ENCODE data around the gene FUOM. TPM values are rescaled to one million over a fixed set of nuclear protein-coding genes. Genes with fewer than 3 reads are reported as not detected.

Gene FUOM
- total and polyA plus RNA-seq, 2 of the 4 experiments (the other 2 are of a cell fraction): 26.3 to 52.8 TPM

DNA sequence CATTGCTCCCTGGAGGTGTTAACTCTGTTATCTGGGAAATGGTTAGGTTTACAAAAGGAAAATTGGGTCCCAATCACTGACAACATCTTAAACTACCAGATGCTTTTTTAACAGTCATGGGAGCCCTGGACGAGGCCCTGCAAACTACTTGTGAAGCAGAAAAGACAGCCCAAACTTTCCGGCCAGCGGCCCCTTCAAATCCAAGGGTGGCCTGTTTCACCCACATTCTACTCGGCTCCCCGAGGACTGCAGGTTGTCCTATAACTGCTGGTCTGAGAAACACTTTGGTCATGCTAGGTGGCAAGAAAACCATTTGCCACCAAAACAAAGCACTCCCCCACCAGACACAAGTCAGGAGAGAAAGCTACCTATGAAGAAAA lies 51.7 kb downstream of the FUOM start (continued):
- TF ChIP-seq, protein P1, sequence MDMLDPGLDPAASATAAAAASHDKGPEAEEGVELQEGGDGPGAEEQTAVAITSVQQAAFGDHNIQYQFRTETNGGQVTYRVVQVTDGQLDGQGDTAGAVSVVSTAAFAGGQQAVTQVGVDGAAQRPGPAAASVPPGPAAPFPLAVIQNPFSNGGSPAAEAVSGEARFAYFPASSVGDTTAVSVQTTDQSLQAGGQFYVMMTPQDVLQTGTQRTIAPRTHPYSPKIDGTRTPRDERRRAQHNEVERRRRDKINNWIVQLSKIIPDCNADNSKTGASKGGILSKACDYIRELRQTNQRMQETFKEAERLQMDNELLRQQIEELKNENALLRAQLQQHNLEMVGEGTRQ (IDR thresholded peaks at IDR 0.05; ENCODE audit: low read depth, low read length): no peak
- TF ChIP-seq NFE2L2 (IDR thresholded peaks at IDR 0.05; ENCODE audit: low read depth, low read length) (no peak), BHLHE40 (IDR thresholded peaks at IDR 0.05; ENCODE audit: low read depth, low read length) (no peak), MAFK (IDR thresholded peaks at IDR 0.05; ENCODE audit: low read depth, low read length) (no peak), CHD1 (IDR thresholded peaks at IDR 0.05; ENCODE audit: low read depth, low read length) (no peak)

Small RNAs within 50 kb of the gene (microRNA-seq; reads per million reads assigned to microRNA genes)
- gene AL360181.4 (ENCODE audit: insufficient read depth, insufficient read length) (not detected), gene BANF1P2 (ENCODE audit: insufficient read depth, insufficient read length) (not detected), gene MIR3944 (ENCODE audit: insufficient read depth in 1 of 2, insufficient read length in 1 of 2, unreplicated experiment in 1 of 2) (1.1 to 2.1 reads per million in 2 experiments)

Small RNAs within 50 kb of the gene (small RNA-seq; reads per million reads assigned to genes)
- gene AL360181.4: 0 reads per million in 5 experiments
- gene BANF1P2: 0 reads per million in 5 experiments
- gene MIR3944: 0 reads per million in 5 experiments

Other genes starting within 250 kb of the FUOM start
- 0.18 and 0.56 TPM in 2 replicates for gene KNDC1, start 197.8 kb downstream of the FUOM start, total RNA-seq (2012; rRNA removed)
- gene KNDC1, start 197.8 kb downstream of the FUOM start, polyA plus RNA-seq (2012; rRNA removed): 1.1 TPM in 2 replicates
- gene UTF1, start 127.8 kb downstream of the FUOM start, total RNA-seq (2012; rRNA removed): not detected in 2 replicates
- not detected in 2 replicates for gene UTF1, start 127.8 kb downstream of the FUOM start, polyA plus RNA-seq (2012; rRNA removed)
- gene VENTX, start 120.2 kb downstream of the FUOM start, total RNA-seq (2012; rRNA removed): not detected in 2 replicates
- gene VENTX, start 120.2 kb downstream of the FUOM start, polyA plus RNA-seq (2012; rRNA removed): not detected in 2 replicates
- gene ADAM8, start 81.2 kb downstream of the FUOM start, total RNA-seq (2012; rRNA removed): under 0.01 and 0.28 TPM in 2 replicates
- 0.74 and 0.90 TPM in 2 replicates for gene ADAM8, start 81.2 kb downstream of the FUOM start, polyA plus RNA-seq (2012; rRNA removed)
- gene TUBGCP2, start 49.1 kb downstream of the FUOM start, total RNA-seq (2012; rRNA removed): 65.0 and 72.6 TPM in 2 replicates
- gene TUBGCP2, start 49.1 kb downstream of the FUOM start, polyA plus RNA-seq (2012; rRNA removed): 48.1 and 48.6 TPM in 2 replicates
- gene ZNF511, start 49.1 kb downstream of the FUOM start, total RNA-seq (2012; rRNA removed): 13.6 and 14.2 TPM in 2 replicates
- gene ZNF511, start 49.1 kb downstream of the FUOM start, polyA plus RNA-seq (2012; rRNA removed): 32.6 and 36.8 TPM in 2 replicates
- gene CALY, start 21.1 kb downstream of the FUOM start, total RNA-seq (2012; rRNA removed): not detected in 2 replicates
- gene CALY, start 21.1 kb downstream of the FUOM start, polyA plus RNA-seq (2012; rRNA removed): 0.34 and 0.62 TPM in 2 replicates
- gene PRAP1, start 10.6 kb downstream of the FUOM start, total RNA-seq (2012; rRNA removed): not detected in 2 replicates
- gene PRAP1, start 10.6 kb downstream of the FUOM start, polyA plus RNA-seq (2012; rRNA removed): not detected in 2 replicates
- 60.8 and 71.1 TPM in 2 replicates for gene ECHS1, start 15.3 kb upstream of the FUOM start, total RNA-seq (2012; rRNA removed)
- gene ECHS1, start 15.3 kb upstream of the FUOM start, polyA plus RNA-seq (2012; rRNA removed): 83.3 and 84.2 TPM in 2 replicates
- 3.6 and 3.8 TPM in 2 replicates for gene PAOX, start 21.2 kb upstream of the FUOM start, total RNA-seq (2012; rRNA removed)
- 4.3 and 4.5 TPM in 2 replicates for gene PAOX, start 21.2 kb upstream of the FUOM start, polyA plus RNA-seq (2012; rRNA removed)
- gene MTG1, start 36.1 kb upstream of the FUOM start, total RNA-seq (2012; rRNA removed): 38.0 and 38.5 TPM in 2 replicates
- 64.8 and 70.0 TPM in 2 replicates for gene MTG1, start 36.1 kb upstream of the FUOM start, polyA plus RNA-seq (2012; rRNA removed)
- 0.28 and 0.36 TPM in 2 replicates for gene SPRN, start 66.6 kb upstream of the FUOM start, total RNA-seq (2012; rRNA removed)
- 2.3 and 2.4 TPM in 2 replicates for gene SPRN, start 66.6 kb upstream of the FUOM start, polyA plus RNA-seq (2012; rRNA removed)
- gene SCART1, start 95.9 kb upstream of the FUOM start, total RNA-seq (2012; rRNA removed): 0.28 and 0.54 TPM in 2 replicates
- gene SCART1, start 95.9 kb upstream of the FUOM start, polyA plus RNA-seq (2012; rRNA removed): 1.5 and 2.1 TPM in 2 replicates
- 0.36 and 0.56 TPM in 2 replicates for gene CYP2E1, start 169.3 kb upstream of the FUOM start, total RNA-seq (2012; rRNA removed)
- 1.1 and 1.7 TPM in 2 replicates for gene CYP2E1, start 169.3 kb upstream of the FUOM start, polyA plus RNA-seq (2012; rRNA removed)
- gene SYCE1, start 207.6 kb upstream of the FUOM start, total RNA-seq (2012; rRNA removed): not detected in 2 replicates
- gene SYCE1, start 207.6 kb upstream of the FUOM start, polyA plus RNA-seq (2012; rRNA removed): not detected in 2 replicates